Measurements from ENCODE around the gene AKAP12. TPM values are rescaled to one million over a fixed set of nuclear protein-coding genes. Genes with fewer than 3 reads are reported as not detected.
"Not testable (repeated sequence)": the region's sequence is repeated elsewhere in the genome, so short reads cannot be mapped to it uniquely, and the experiment has no call there.

The AKAP12 gene
- total RNA-seq, 1 experiment from 2014 or later: 5.7 TPM

GRCh38 chr6:151340219-151340978 lies 100.6 kb downstream of the AKAP12 start:
- Histone ChIP-seq H3K36me3 (no peaks in the 10 kb centered on the region), H3K4me3 (no peak overlapping the region), H3K9me3 (no peaks in the 10 kb centered on the region), H3K27me3 (no peaks in the 10 kb centered on the region)
- no peak for DNase-seq

- Histone ChIP-seq H3K4me3 (no peak overlapping the region), H3K9me3 (no peaks in the 10 kb centered on the region), H3K36me3 (no peaks in the 10 kb centered on the region), H3K27me3 (no peaks in the 10 kb centered on the region)
- DNase-seq: no peak
These were observed 101.9 kb downstream of the AKAP12 start for GRCh38 chr6:151341476-151342195.

- H3K9me3 ChIP-seq, DNase-seq, H3K27me3 ChIP-seq: not testable (repeated sequence)
These were observed 103.0 kb downstream of the AKAP12 start for GRCh38 chr6:151342750-151343149.

GRCh38 chr6:151349651-151350270 lies 110.0 kb downstream of the AKAP12 start:
- Histone ChIP-seq H3K36me3 (no peaks in the 10 kb centered on the region), H3K9me3 (no peaks in the 10 kb centered on the region), H3K27me3 (no peaks in the 10 kb centered on the region), H3K4me3 (no peak overlapping the region)
- no peak for DNase-seq

More at GRCh38 chr6:151342750-151343149, 103.0 kb downstream of the AKAP12 start:
- H3K4me3 ChIP-seq, H3K36me3 ChIP-seq: not testable (repeated sequence)

- no peaks in the 10 kb centered on the region for H3K36me3 ChIP-seq
- no peaks in the 10 kb centered on the region for H3K27me3 ChIP-seq
- H3K9me3 ChIP-seq: no peaks in the 10 kb centered on the region
- no peak overlapping the region for H3K4me3 ChIP-seq
- DNase-seq: no peak
These were observed 110.8 kb downstream of the AKAP12 start for GRCh38 chr6:151350442-151351145.

- Histone ChIP-seq H3K4me3 (no peak overlapping the region), H3K9me3 (no peaks in the 10 kb centered on the region), H3K27me3 (no peaks in the 10 kb centered on the region), H3K36me3 (peaks cover 2% of the 10 kb centered on the region)
- DNase-seq: no peak
These were observed 111.5 kb downstream of the AKAP12 start for GRCh38 chr6:151351146-151351700.

- Histone ChIP-seq H3K4me3 (no peak overlapping the region), H3K9me3 (no peaks in the 10 kb centered on the region), H3K27me3 (no peaks in the 10 kb centered on the region), H3K36me3 (peaks cover 7% of the 10 kb centered on the region)
- DNase-seq: no peak
These were observed 112.0 kb downstream of the AKAP12 start for GRCh38 chr6:151351731-151352130.

GRCh38 chr6:151352410-151353396 lies 112.9 kb downstream of the AKAP12 start:
- H3K36me3 ChIP-seq: peaks cover 8% of the 10 kb centered on the region

GRCh38 chr6:151353795-151354194 lies 114.0 kb downstream of the AKAP12 start:
- no peaks in the 10 kb centered on the region for H3K27me3 ChIP-seq
- no peak for DNase-seq
- no peaks in the 10 kb centered on the region for H3K9me3 ChIP-seq
- no peak overlapping the region for H3K4me3 ChIP-seq
- H3K36me3 ChIP-seq: peaks cover 12% of the 10 kb centered on the region

More at GRCh38 chr6:151352410-151353396, 112.9 kb downstream of the AKAP12 start:
- no peak overlapping the region for H3K4me3 ChIP-seq
- no peaks in the 10 kb centered on the region for H3K9me3 ChIP-seq
- no peak for DNase-seq
- H3K27me3 ChIP-seq: no peaks in the 10 kb centered on the region

- H3K4me3 ChIP-seq, H3K27me3 ChIP-seq, H3K9me3 ChIP-seq, DNase-seq: not testable (repeated sequence)
- peaks cover 20% of the 10 kb centered on the region for H3K36me3 ChIP-seq
These were observed 117.2 kb downstream of the AKAP12 start for GRCh38 chr6:151356983-151357382.

GRCh38 chr6:151357758-151358436 lies 118.1 kb downstream of the AKAP12 start:
- H3K9me3 ChIP-seq: no peaks in the 10 kb centered on the region
- no peak overlapping the region for H3K4me3 ChIP-seq
- H3K36me3 ChIP-seq: peaks cover 24% of the 10 kb centered on the region
- DNase-seq: no peak
- no peaks in the 10 kb centered on the region for H3K27me3 ChIP-seq

- Histone ChIP-seq H3K4me3 (no peak overlapping the region), H3K36me3 (peaks cover 24% of the 10 kb centered on the region), H3K9me3 (no peaks in the 10 kb centered on the region), H3K27me3 (no peaks in the 10 kb centered on the region)
- no peak for DNase-seq
These were observed 118.7 kb downstream of the AKAP12 start for GRCh38 chr6:151358475-151358874.

GRCh38 chr6:151359486-151359885 lies 119.7 kb downstream of the AKAP12 start:
- no peak for DNase-seq
- H3K9me3 ChIP-seq: no peaks in the 10 kb centered on the region
- H3K27me3 ChIP-seq: no peaks in the 10 kb centered on the region
- H3K36me3 ChIP-seq: peaks cover 24% of the 10 kb centered on the region
- no peak overlapping the region for H3K4me3 ChIP-seq

GRCh38 chr6:151365233-151365632 lies 125.5 kb downstream of the AKAP12 start:
- Histone ChIP-seq H3K9me3 (no peaks in the 10 kb centered on the region), H3K4me3 (no peak overlapping the region), H3K36me3 (peaks cover 33% of the 10 kb centered on the region), H3K27me3 (no peaks in the 10 kb centered on the region)
- DNase-seq: no peak

GRCh38 chr6:151370509-151371078 lies 130.8 kb downstream of the AKAP12 start:
- H3K27me3 ChIP-seq: no peaks in the 10 kb centered on the region
- no peak for DNase-seq
- no peaks in the 10 kb centered on the region for H3K9me3 ChIP-seq
- peaks cover 41% of the 10 kb centered on the region for H3K36me3 ChIP-seq
- no peak overlapping the region for H3K4me3 ChIP-seq
